HG03066 (cell line): ENCODE measurements around the gene KDM4E.
"Not testable (repeated sequence)": the region's sequence is repeated elsewhere in the genome, so short reads cannot be mapped to it uniquely, and the experiment has no call there.

Experiments
- ATAC-seq: cut with Tn5 transposase; IDR thresholded peaks from one replicate; pipeline ENCODE4 v1.9.1; 2021; ENCODE audit warnings: low read depth; ENCODE audit not compliant: unreplicated experiment

The KDM4E gene

DNA sequence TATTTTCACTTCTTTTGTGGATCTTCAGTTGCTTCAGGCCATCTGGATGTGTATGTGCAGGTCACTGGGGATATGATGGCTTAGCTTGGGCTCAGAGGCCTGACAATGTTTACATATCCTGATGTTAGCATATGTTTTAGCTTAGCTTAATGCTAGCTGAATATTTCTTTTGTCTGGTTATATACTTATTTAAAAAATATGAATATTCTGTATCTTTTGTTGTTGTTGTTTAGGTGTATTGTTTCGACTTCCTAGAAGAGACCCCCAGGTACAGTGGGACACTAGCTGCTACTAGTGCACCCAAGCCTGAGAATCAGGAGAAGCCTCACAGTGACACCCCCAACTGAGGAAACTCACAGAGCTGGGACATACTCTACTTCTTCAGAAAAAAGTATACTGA, at the start of gene KDM4E:
Gene KDM4E (plus strand): TSS at position 301 of the 400 bp plus-strand sequence. CDS start 300 bp downstream, outside the sequence.
- no peak for ATAC-seq

GRCh38 chr11:94975599-94975998, 49.5 kb upstream of the KDM4E start:
- no peak for ATAC-seq

DNA sequence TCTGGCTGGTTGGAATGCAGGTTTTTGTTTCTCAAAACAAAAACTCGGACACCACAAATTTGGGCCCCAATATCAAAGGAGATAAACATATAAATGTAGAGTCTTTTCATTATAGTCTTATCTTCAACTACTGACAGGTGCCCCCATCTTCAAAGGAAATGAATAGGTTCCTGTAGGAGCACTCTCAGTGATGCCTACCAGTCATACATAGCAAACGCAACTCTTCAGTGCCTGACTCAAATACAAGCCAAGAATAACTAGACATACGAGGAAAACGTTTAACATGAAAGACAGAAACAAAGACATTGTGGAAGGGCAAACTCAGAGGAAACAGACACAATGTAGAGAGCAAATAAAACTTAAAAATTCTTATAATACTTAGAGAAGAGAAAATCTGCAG, 37.7 kb upstream of the KDM4E start:
- no peak for ATAC-seq

GRCh38 chr11:94988748-94989147, 36.3 kb upstream of the KDM4E start:
- no peak for ATAC-seq

GRCh38 chr11:94993400-94993943, 31.6 kb upstream of the KDM4E start:
- no peak for ATAC-seq

- no peak for ATAC-seq
Measured at GRCh38 chr11:94997437-94997836, 27.6 kb upstream of the KDM4E start.

GRCh38 chr11:94998285-94998684, 26.8 kb upstream of the KDM4E start:
- no peak for ATAC-seq

GRCh38 chr11:95003716-95004115, 21.3 kb upstream of the KDM4E start:
- no peak for ATAC-seq

- no peak for ATAC-seq
Measured at GRCh38 chr11:95005642-95006041, 19.4 kb upstream of the KDM4E start.

DNA sequence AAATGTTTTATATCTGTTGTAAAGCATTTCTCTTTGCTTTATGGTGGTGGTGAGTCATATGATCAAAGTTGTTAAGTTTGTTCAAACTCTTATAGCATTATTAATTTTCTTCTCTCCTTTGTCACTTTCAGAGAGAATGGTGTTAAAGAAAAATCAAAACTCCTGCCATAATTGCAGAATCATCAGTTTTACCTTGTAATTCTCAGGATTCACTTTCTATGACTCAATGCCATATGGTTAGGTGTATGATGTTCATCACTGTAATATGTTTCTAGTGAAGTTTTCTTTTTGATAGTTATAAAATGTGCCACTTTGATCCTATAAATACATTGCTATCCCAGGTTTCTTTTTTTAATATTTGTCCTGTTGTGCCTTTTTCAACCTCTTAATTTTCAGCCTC, 13.7 kb upstream of the KDM4E start:
- ATAC-seq: no peak

DNA sequence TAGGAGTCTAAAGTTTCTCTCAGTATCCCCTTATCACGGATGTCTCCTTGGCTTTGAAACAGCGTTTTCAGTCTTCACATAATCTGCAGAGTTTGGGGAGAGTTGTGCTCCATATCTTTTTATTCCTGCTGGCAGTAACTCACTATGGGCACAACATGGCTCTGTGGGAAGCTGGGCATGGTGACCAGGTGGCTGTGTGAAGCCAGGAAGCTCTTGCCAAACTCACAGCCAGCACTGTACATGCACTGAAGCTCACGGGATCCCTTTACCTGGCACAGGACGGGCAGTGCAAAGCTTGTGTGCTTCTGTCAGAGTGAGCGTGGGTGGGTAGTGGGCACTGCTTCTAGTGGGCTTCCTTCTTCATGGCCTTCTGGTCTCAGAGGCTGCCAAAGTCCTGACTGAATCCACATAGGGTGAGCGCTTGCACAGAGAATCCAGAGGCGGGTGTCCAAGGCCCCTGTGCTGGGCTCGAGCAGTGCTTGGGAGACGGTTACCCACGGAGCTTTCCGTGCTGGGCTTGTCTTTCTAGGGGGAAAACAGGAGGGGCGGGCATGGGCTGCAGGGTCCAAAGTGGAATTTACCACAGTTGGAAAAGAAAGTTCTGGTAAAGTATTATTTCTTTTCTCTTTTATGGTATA, 10.8 kb upstream of the KDM4E start:
- no peak for ATAC-seq

DNA sequence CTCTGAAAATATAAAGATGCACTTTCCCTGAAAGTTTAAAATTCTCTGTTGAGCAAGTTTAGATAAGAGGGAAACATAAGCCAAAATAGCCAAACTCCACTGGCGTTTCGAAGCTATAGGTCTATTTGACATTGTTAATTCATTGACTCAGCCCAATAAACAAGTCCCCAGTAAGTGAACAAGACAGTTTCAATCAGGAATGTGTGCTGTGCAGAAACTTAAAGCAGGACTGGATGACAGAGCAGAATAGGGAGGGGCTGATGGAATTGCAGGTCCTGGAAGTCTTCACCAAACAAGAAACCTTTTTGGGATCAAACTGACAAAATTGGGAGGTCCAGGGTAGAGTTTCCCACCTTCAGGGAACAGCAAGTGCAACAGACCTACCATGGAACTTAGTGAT, 8.9 kb upstream of the KDM4E start:
- no peak for ATAC-seq

GRCh38 chr11:95021468-95021867, 3.6 kb upstream of the KDM4E start:
- ATAC-seq: not testable (repeated sequence)

DNA sequence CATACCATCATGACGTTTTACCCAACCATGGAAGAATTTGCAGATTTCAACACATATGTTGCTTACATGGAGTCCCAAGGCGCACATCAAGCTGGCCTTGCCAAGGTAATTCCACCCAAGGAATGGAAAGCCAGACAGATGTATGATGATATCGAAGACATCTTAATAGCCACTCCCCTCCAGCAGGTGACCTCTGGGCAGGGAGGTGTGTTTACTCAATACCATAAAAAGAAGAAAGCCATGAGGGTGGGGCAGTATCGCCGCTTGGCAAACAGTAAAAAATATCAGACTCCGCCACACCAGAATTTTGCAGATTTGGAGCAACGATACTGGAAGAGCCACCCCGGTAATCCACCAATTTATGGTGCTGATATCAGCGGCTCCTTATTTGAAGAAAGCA, 536 bp downstream of the KDM4E start:
- ATAC-seq: not testable (repeated sequence)

DNA sequence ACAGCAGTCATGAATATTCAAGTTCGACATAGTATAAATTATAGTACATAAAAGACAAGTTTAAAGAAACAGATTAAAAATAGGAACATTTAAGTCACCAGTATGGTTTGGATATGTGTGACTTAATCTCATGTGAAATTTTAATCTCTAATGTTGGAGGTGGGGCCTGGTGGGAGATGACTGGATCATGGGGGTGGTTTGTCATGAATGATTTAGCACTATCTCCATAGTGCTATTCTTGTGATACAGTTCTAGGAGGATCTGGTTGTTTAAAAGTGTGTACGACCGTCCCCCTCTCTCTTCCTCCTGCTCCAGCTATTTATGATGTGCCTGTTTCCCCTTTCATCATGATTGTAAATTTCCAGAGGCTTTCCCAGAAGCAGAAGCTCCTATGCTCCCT, 3.3 kb downstream of the KDM4E start:
- ATAC-seq: no peak

DNA sequence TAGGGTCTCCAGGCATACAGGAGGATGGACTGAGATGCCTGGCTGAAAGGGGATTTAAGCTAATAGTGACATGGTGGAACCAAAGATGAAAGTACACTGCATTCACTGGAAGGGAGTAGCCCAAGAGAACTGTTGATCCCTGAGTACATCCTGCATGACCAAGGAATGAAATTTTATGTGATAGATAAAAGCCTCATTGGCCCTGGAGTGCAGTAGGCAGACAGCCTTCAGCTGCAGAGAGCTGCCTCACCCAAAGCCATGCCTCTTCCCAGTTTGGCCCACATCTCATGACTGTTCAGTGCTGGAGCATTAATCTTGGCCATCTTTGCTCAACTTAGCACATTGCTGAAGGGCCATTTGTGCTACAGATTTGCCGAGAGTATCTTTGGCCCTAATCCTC, 8.0 kb downstream of the KDM4E start:
- no peak for ATAC-seq

GRCh38 chr11:95035316-95035715, 10.3 kb downstream of the KDM4E start:
- no peak for ATAC-seq

DNA sequence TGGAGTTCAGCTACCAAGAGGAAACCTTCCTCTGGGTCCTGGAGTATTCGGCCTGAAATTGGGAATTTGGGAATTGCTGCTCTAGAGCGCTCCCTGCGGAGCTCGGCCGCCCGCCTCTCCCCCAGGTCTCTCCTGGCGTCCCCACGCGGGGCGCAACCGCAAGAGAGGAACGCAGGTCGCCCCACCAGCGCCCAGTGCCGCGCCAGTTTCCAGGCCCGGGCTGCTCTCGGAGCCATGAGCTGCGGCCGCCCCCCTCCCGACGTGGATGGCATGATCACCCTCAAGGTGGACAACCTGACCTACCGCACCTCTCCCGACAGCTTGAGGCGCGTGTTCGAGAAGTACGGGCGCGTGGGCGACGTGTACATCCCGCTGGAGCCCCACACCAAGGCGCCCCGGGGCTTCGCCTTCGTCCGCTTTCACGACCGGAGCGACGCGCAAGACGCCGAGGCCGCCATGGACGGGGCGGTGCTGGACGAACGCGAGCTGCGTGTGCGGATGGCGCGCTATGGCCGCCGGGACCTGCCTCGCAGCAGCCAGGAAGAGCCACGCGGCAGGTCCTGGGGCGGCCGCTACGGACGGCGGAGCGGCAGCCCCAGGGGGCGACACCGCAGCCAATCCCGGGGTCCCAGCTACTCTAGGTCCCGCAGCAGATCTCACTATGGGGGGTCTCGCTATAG, 12.4 kb downstream of the KDM4E start:
- not testable (repeated sequence) for ATAC-seq

DNA sequence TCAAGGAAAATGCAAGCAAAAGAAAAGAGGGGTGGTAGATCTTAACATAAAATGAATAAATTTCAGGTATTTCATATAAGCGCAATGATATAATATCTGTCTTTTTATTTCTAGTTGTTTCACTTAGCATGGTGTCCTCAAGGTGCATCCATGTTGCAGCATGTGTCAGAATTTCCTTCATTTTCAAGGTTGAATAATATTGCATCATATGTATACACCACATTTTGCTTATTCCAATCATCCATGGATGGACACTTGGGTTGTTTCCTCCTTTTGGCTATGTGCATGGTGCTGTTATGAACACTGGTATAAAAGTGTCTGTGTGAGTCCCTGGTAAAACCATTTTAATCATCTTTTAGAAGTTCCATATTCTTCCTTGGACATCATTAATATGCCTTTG, 17.2 kb downstream of the KDM4E start:
- no peak for ATAC-seq

- no peak for ATAC-seq
Measured at GRCh38 chr11:95042906-95043305, 17.8 kb downstream of the KDM4E start.

DNA sequence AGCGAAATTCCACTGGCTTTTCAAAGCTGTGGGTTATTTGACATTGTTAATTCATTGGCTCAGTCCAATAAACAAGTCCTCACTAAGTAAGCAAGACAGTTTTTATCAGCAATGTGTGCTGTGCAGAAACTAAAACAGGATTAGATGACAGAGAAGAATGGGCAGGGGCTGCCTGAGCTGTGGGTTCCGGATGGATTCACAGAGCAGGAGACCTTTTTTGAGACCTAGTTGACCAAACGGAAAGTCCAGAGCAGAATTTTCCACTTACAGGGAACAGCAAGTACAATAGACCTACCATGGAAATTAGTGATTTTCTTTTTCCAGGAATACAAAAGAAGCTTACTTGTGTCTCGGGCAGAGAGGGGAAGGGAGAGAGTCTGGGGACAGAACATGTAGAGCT, 19.0 kb downstream of the KDM4E start:
- no peak for ATAC-seq

GRCh38 chr11:95045812-95046211, 20.8 kb downstream of the KDM4E start:
- no peak for ATAC-seq
